Coronary artery (tissue), 2 donors: Measurements from ENCODE around the gene DNALI1.
"Not testable (repeated sequence)": the region's sequence is repeated elsewhere in the genome, so short reads cannot be mapped to it uniquely, and the experiment has no call there.

Source experiments
- DNase-seq: peaks from one replicate; pipeline ENCODE4 v3.0.0-alpha.2; 2017; ENCODE audit warnings: low spot score
- H3K27ac ChIP-seq, 2 donors: fragments of 200-600 bp; sonication (generic); one replicate each; pipeline ENCODE4 v1.5.1; 2016 to 2019
- H3K4me3 ChIP-seq: fragments of 200-600 bp; sonication (generic); 2 replicates; pipeline ENCODE4 v1.5.1; 2016; ENCODE audit warnings: mild to moderate bottlenecking, moderate library complexity
- TF ChIP-seq, protein P1 (sequence below): fragments of 200-600 bp; sonication (generic); IDR thresholded peaks from one replicate; pipeline ENCODE4 v1.5.1; 2019; ENCODE audit warnings: antibody characterized with exemption

DNALI1 gene

DNA sequence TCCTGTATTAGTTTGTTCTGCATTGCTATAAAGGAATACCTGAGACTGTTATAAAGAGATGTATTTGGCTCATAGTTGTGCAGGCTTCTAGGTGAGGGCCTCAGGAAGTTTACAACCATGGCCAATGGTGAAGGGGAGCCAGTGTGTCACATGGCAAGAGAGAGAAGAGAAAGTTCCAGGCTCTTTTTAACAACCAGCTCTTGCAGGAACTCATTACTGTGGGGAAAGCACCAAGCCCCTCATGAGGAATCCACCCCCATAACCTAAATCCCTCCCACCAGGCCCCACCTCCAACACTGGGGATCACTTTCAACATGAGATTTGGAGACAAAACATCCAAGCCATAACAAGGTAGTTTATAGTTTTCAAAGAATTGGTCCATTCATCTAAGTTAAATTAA, 37.1 kb upstream of the DNALI1 start:
- Histone ChIP-seq H3K4me3 (no peak overlapping the region), H3K27ac (no peak overlapping the region)
- DNase-seq: no peak
- TF ChIP-seq, protein P1, sequence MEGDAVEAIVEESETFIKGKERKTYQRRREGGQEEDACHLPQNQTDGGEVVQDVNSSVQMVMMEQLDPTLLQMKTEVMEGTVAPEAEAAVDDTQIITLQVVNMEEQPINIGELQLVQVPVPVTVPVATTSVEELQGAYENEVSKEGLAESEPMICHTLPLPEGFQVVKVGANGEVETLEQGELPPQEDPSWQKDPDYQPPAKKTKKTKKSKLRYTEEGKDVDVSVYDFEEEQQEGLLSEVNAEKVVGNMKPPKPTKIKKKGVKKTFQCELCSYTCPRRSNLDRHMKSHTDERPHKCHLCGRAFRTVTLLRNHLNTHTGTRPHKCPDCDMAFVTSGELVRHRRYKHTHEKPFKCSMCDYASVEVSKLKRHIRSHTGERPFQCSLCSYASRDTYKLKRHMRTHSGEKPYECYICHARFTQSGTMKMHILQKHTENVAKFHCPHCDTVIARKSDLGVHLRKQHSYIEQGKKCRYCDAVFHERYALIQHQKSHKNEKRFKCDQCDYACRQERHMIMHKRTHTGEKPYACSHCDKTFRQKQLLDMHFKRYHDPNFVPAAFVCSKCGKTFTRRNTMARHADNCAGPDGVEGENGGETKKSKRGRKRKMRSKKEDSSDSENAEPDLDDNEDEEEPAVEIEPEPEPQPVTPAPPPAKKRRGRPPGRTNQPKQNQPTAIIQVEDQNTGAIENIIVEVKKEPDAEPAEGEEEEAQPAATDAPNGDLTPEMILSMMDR: no peak

DNA sequence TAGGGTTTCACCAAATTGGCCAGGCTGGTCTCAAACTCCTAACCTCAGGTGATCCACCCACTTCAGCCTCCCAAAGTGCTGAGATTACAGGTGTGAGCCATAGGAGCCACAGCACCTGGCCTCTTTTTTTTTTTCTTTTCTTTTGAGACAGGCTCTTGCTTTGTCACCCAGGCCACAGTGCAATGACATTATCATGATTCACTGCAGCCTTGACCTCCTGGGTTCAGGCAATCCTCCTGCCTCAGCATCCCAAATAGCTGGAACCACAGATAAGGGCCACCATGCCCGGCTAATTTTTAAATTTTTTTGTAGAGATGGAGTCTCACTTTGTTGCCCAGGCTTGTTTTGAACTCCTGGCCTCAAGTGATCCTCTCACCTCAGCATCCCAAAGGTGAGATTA, 26.9 kb upstream of the DNALI1 start:
- H3K27ac ChIP-seq, H3K4me3 ChIP-seq, DNase-seq: not testable (repeated sequence)

GRCh38 chr1:37532418-37533156, 24.2 kb upstream of the DNALI1 start:
- not testable (repeated sequence) for DNase-seq, H3K4me3 ChIP-seq, H3K27ac ChIP-seq

- no peak overlapping the region for H3K4me3 ChIP-seq
- TF ChIP-seq, protein P1: no peak
- peak overlapping the region in 1 of 2 donors; percentile 42 for H3K27ac ChIP-seq
- no peak for DNase-seq
Measured at GRCh38 chr1:37533317-37534093, 23.2 kb upstream of the DNALI1 start.

GRCh38 chr1:37537378-37537777, 19.4 kb upstream of the DNALI1 start:
- DNase-seq: no peak
- TF ChIP-seq, protein P1: no peak
- no peak overlapping the region for H3K27ac ChIP-seq
- H3K4me3 ChIP-seq: no peak overlapping the region

DNA sequence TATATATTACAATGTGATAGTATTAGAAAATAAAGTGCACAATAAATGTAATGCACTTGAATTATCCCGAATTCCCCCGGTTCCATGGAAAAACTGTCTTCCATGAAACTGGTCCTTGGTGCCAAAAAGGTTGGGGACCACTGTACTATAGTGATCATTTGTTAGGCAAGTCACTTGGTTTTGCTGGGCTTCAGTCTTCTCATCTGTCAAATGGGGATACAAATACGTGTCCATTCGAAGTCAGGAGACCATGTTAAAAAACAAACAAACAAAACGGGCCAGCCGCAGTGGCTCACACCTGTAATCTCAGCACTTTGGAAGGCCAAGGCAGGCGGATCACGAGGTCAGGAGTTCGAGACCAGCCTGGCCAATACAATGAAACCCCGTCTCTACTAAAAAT, 17.6 kb upstream of the DNALI1 start:
- H3K4me3 ChIP-seq, H3K27ac ChIP-seq, DNase-seq: not testable (repeated sequence)

DNA sequence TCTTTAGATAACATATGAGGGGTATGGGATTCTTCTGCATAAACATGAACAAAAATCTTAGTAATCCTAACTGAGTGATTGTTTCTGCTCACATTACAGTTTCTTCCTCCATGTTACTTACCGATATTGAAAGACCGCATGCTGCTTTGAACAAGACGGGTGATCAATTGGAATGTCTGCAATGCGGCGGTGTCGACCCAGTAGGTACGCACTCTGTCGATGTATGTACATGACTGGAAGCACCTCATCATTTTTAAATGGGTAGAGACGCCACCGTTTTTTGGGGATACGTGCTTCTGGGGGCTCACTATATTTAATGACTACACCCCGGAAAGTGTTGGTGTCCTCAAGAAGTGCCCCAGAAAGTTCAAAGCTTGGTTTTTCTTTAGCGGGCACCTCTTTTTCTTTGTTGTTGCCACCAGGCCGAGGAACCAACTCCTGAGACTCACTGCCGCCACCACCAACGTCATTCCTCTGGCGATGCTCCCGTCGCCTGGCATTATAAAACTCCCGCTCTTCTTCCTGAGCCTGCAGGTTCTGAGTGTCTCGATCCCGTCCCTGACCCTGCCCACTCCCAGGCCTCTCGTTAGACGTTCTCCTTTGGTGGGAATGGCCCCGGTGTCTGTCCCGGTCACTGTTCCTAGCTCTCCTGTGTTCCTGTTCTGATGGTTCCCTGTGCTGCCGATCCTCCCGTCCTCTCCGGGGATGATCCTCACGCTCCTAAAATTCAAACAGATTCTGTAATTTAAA, 16.5 kb upstream of the DNALI1 start:
- TF ChIP-seq, protein P1: no peak
- no peak overlapping the region for H3K27ac ChIP-seq
- DNase-seq: no peak
- H3K4me3 ChIP-seq: no peak overlapping the region

DNA sequence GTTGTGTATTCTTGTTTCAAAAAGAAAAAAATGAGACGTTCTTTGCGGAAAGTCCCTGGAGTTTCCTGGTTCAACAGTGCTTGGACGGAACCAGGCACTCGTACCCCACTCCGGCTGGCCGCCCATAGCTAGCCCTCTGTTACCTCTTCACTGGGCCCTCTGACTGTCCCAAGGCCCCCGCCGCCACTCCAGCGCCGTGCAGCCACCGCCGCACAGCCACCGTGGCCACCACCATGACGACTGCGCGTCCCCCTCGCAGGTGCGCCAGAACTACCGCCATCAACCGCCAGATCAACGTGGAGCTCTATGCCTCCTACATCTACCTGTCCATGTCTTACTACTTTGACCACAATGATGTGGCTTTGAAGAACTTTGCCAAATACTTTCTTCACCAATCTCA, 12.2 kb upstream of the DNALI1 start:
- H3K27ac ChIP-seq: no peak overlapping the region
- TF ChIP-seq, protein P1: no peak
- H3K4me3 ChIP-seq: no peak overlapping the region
- no peak for DNase-seq
